ENCODE measurements around the gene DHCR7. TPM values are rescaled to one million over a fixed set of nuclear protein-coding genes. Genes with fewer than 3 reads are reported as not detected.

DHCR7 gene
- total and polyA plus RNA-seq, 4 experiments from 2014 or later, result 15.3 to 18.0 (median 16.9) TPM

GRCh38 chr11:71467164-71467563 is 19.0 kb upstream of the DHCR7 start:
- no peaks in the 10 kb centered on the region for H3K4me1 ChIP-seq (ENCODE audit: insufficient read depth, low read length)
- Mint-ChIP-seq H3K4me3 (no peak overlapping the region), H3K4me1 (peaks cover 0 to 4% (median 0%) of the 10 kb centered on the region in 4 donors), H3K27ac (no peak overlapping the region), H3K9me3 (no peaks in the 10 kb centered on the region), H3K36me3 (peaks cover 45 to 75% of the 10 kb centered on the region in 2 donors), H3K27me3 (no peaks in the 10 kb centered on the region)
- H3K4me3 ChIP-seq (ENCODE audit: low read length in 2 of 2), result no peak overlapping the region
- no peak overlapping the region for H3K27ac ChIP-seq (ENCODE audit: low read depth, low read length)
- POLR2A ChIA-PET (ENCODE audit: partially characterized antibody), result no interaction called here
- DNase-seq, result no peak
- H3K27me3 ChIP-seq (ENCODE audit: insufficient read depth, low read length), result no peaks in the 10 kb centered on the region
- peaks cover 51% of the 10 kb centered on the region for H3K36me3 ChIP-seq (ENCODE audit: insufficient read depth, low read length)
- H3K9me3 ChIP-seq (ENCODE audit: control insufficient read depth in 1 of 2, low read length in 2 of 2), result no peaks in the 10 kb centered on the region
- intact Hi-C loops (cut with micrococcal nuclease), result no loop called here
- CTCF ChIA-PET (ENCODE audit: partially characterized antibody), result no interaction called here

GRCh38 chr11:71466358-71466757 is 18.2 kb upstream of the DHCR7 start:
- Mint-ChIP-seq H3K27me3 (no peaks in the 10 kb centered on the region), H3K36me3 (peaks cover 52 to 74% of the 10 kb centered on the region in 2 donors), H3K4me1 (peaks cover 0 to 4% (median 0%) of the 10 kb centered on the region in 4 donors), H3K4me3 (no peak overlapping the region), H3K9me3 (no peaks in the 10 kb centered on the region), H3K27ac (peak overlapping the region in 1 of 7 donors; percentile 61)
- Histone ChIP-seq H3K36me3 (ENCODE audit: insufficient read depth, low read length) (peaks cover 49% of the 10 kb centered on the region), H3K4me1 (ENCODE audit: insufficient read depth, low read length) (no peaks in the 10 kb centered on the region), H3K27ac (ENCODE audit: low read depth, low read length) (no peak overlapping the region), H3K4me3 (ENCODE audit: low read length in 2 of 2) (no peak overlapping the region), H3K27me3 (ENCODE audit: insufficient read depth, low read length) (no peaks in the 10 kb centered on the region), H3K9me3 (ENCODE audit: control insufficient read depth in 1 of 2, low read length in 2 of 2) (no peaks in the 10 kb centered on the region)
- intact Hi-C loops (cut with micrococcal nuclease), result no loop called here
- ChIA-PET CTCF (ENCODE audit: partially characterized antibody) (no interaction called here), POLR2A (ENCODE audit: partially characterized antibody) (no interaction called here)
- DNase-seq, result no peak

- Mint-ChIP-seq H3K9me3 (no peaks in the 10 kb centered on the region), H3K27ac (peak overlapping the region in 1 of 7 donors; percentile 29), H3K36me3 (peaks cover 62 to 77% of the 10 kb centered on the region in 2 donors), H3K27me3 (no peaks in the 10 kb centered on the region), H3K4me1 (peaks cover 0 to 4% (median 0%) of the 10 kb centered on the region in 4 donors), H3K4me3 (no peak overlapping the region)
- intact Hi-C loops (cut with micrococcal nuclease), result no loop called here
- no peak overlapping the region for H3K4me3 ChIP-seq (ENCODE audit: low read length in 2 of 2)
- POLR2A ChIA-PET (ENCODE audit: partially characterized antibody), result no interaction called here
- H3K9me3 ChIP-seq (ENCODE audit: control insufficient read depth in 1 of 2, low read length in 2 of 2), result no peaks in the 10 kb centered on the region
- H3K27ac ChIP-seq (ENCODE audit: low read depth, low read length), result no peak overlapping the region
- no peaks in the 10 kb centered on the region for H3K27me3 ChIP-seq (ENCODE audit: insufficient read depth, low read length)
- DNase-seq, result no peak
- peaks cover 60% of the 10 kb centered on the region for H3K36me3 ChIP-seq (ENCODE audit: insufficient read depth, low read length)
- CTCF ChIA-PET (ENCODE audit: partially characterized antibody), result no interaction called here
- H3K4me1 ChIP-seq (ENCODE audit: insufficient read depth, low read length), result no peaks in the 10 kb centered on the region
These were observed 16.9 kb upstream of the DHCR7 start for GRCh38 chr11:71465054-71465453.

DNA sequence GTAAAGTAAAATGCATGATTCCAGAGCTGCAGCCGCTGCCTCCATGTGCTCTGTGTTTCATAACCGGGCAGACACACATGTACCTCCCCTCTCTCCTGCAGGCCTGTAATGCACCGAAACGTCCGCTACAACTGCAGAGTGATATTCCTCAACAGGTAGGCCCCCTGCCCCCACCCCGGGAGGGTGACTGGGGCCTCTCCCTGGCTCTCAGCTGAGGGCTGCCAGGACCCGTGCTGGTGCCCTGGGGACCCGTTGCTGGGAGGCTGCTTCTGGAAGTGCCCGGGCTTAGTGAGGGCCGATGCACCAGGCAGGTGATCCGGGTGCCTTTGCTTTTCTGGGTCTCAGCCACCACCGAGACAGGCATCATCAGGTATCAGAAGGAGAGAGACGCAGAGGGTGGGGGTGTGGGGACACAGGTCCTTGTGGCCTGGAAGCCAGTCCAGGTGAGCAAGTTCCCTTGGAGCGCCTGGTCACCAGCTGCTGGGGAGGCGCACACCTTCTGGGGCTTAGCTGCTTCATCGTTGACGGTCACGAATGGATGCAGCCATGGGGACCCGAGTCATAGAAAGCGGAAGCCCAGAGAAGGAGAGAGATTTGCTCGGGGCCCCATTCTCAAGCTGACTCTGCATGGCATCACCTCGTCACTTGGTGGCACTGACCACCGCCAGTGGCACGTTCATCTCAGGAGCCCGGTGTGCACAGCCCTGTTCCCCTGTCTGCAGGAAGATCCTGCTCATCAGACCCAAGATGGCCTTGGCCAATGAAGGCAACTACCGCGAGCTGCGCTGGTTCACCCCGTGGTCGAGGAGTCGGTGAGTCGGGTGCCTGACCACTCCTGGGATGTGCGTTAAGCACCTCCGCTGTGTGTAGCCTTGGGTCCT is 15.4 kb upstream of the DHCR7 start:
- Histone ChIP-seq H3K27ac (ENCODE audit: low read depth, low read length) (no peak overlapping the region), H3K9me3 (ENCODE audit: control insufficient read depth in 1 of 2, low read length in 2 of 2) (no peaks in the 10 kb centered on the region), H3K4me3 (ENCODE audit: low read length in 2 of 2) (no peak overlapping the region), H3K36me3 (ENCODE audit: insufficient read depth, low read length) (peaks cover 74% of the 10 kb centered on the region), H3K4me1 (ENCODE audit: insufficient read depth, low read length) (no peaks in the 10 kb centered on the region), H3K27me3 (ENCODE audit: insufficient read depth, low read length) (no peaks in the 10 kb centered on the region)
- Mint-ChIP-seq H3K27me3 (no peaks in the 10 kb centered on the region), H3K4me1 (peaks cover 0 to 4% (median 0%) of the 10 kb centered on the region in 4 donors), H3K4me3 (no peak overlapping the region), H3K9me3 (no peaks in the 10 kb centered on the region), H3K36me3 (peaks cover 63 to 79% of the 10 kb centered on the region in 2 donors), H3K27ac (peak overlapping the region in 2 of 7 donors; percentile 64 to 77)
- POLR2A ChIA-PET (ENCODE audit: partially characterized antibody), result interaction anchor here (1.7 kb wide), 1 partner anchor 11 kb away, joined by 8 read pairs; the partner anchor contains the start of gene NADSYN1
- CTCF ChIA-PET (ENCODE audit: partially characterized antibody), result no interaction called here
- no peak for DNase-seq
- intact Hi-C loops (cut with micrococcal nuclease), result no loop called here

GRCh38 chr11:71462726-71463125 is 14.5 kb upstream of the DHCR7 start:
- H3K27me3 ChIP-seq (ENCODE audit: insufficient read depth, low read length), result no peaks in the 10 kb centered on the region
- no peak overlapping the region for H3K4me3 ChIP-seq (ENCODE audit: low read length in 2 of 2)
- H3K4me1 ChIP-seq (ENCODE audit: insufficient read depth, low read length), result no peaks in the 10 kb centered on the region
- H3K27ac ChIP-seq (ENCODE audit: low read depth, low read length), result no peak overlapping the region
- Mint-ChIP-seq H3K36me3 (peaks cover 60 to 80% of the 10 kb centered on the region in 2 donors), H3K9me3 (no peaks in the 10 kb centered on the region), H3K27ac (peak overlapping the region in 1 of 7 donors; percentile 64), H3K4me3 (no peak overlapping the region), H3K27me3 (no peaks in the 10 kb centered on the region), H3K4me1 (peaks cover 0 to 2% (median 0%) of the 10 kb centered on the region in 4 donors)
- no peak for DNase-seq
- ChIA-PET POLR2A (ENCODE audit: partially characterized antibody) (interaction anchor here (1.7 kb wide), 1 partner anchor 10 kb away, joined by 8 read pairs; the partner anchor contains the start of gene NADSYN1), CTCF (ENCODE audit: partially characterized antibody) (no interaction called here)
- H3K36me3 ChIP-seq (ENCODE audit: insufficient read depth, low read length), result peaks cover 82% of the 10 kb centered on the region
- no peaks in the 10 kb centered on the region for H3K9me3 ChIP-seq (ENCODE audit: control insufficient read depth in 1 of 2, low read length in 2 of 2)
- intact Hi-C loops (cut with micrococcal nuclease), result no loop called here

DNA sequence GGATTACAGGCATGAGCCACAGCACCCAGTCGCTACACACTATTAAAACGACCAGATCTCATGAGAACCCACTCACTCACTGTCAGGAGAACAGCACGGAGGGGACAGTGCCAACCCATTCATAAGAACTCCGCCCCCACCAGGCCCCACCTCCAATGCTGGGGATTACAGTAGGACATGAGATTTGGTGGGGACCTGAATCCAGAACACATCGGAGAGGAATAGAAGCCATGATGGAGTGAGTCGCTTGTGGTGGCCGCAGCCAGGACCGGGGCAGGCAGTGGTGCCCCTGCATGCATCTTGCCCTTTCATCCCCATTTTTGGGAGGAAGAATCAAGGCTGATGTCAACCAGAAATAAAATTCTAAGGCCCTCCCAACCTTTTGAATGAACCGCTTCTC is 13.5 kb upstream of the DHCR7 start:
- ChIA-PET POLR2A (ENCODE audit: partially characterized antibody) (no interaction called here), CTCF (ENCODE audit: partially characterized antibody) (no interaction called here)
- intact Hi-C loops (cut with micrococcal nuclease), result no loop called here
- Histone ChIP-seq H3K27ac (ENCODE audit: low read depth, low read length) (no peak overlapping the region), H3K9me3 (ENCODE audit: control insufficient read depth in 1 of 2, low read length in 2 of 2) (no peaks in the 10 kb centered on the region), H3K4me3 (ENCODE audit: low read length in 2 of 2) (no peak overlapping the region), H3K4me1 (ENCODE audit: insufficient read depth, low read length) (no peaks in the 10 kb centered on the region), H3K36me3 (ENCODE audit: insufficient read depth, low read length) (peaks cover 86% of the 10 kb centered on the region), H3K27me3 (ENCODE audit: insufficient read depth, low read length) (no peaks in the 10 kb centered on the region)
- Mint-ChIP-seq H3K27ac (no peak overlapping the region), H3K4me3 (no peak overlapping the region), H3K4me1 (peaks cover 0 to 4% (median 0%) of the 10 kb centered on the region in 4 donors), H3K9me3 (no peaks in the 10 kb centered on the region), H3K36me3 (peaks cover 59 to 80% of the 10 kb centered on the region in 2 donors), H3K27me3 (no peaks in the 10 kb centered on the region)
- no peak for DNase-seq

GRCh38 chr11:71459767-71460320 is 11.7 kb upstream of the DHCR7 start:
- intact Hi-C loops (cut with micrococcal nuclease), result no loop called here
- Mint-ChIP-seq H3K9me3 (no peaks in the 10 kb centered on the region), H3K27me3 (no peaks in the 10 kb centered on the region), H3K4me1 (peaks cover 8 to 13% (median 11%) of the 10 kb centered on the region in 4 donors), H3K27ac (no peak overlapping the region), H3K4me3 (no peak overlapping the region), H3K36me3 (peaks cover 68 to 90% of the 10 kb centered on the region in 2 donors)
- POLR2A ChIA-PET (ENCODE audit: partially characterized antibody), result no interaction called here
- Histone ChIP-seq H3K9me3 (ENCODE audit: control insufficient read depth in 1 of 2, low read length in 2 of 2) (no peaks in the 10 kb centered on the region), H3K27me3 (ENCODE audit: insufficient read depth, low read length) (no peaks in the 10 kb centered on the region), H3K4me1 (ENCODE audit: insufficient read depth, low read length) (peaks cover 3% of the 10 kb centered on the region), H3K4me3 (ENCODE audit: low read length in 2 of 2) (no peak overlapping the region), H3K27ac (ENCODE audit: low read depth, low read length) (no peak overlapping the region), H3K36me3 (ENCODE audit: insufficient read depth, low read length) (peaks cover 90% of the 10 kb centered on the region)
- CTCF ChIA-PET (ENCODE audit: partially characterized antibody), result no interaction called here
- DNase-seq, result no peak
